SJCRH30 (cell line): ENCODE results near the gene NEMP1. TPM values are rescaled to one million over a fixed set of nuclear protein-coding genes. Genes with fewer than 3 reads are reported as not detected.
A peak's percentile ranks its signal among the peaks of the same experiment; 100 is the strongest.
"Not testable (repeated sequence)": the region's sequence is repeated elsewhere in the genome, so short reads cannot be mapped to it uniquely, and the experiment has no call there.

ENCODE experiments used
- DNase-seq, 2 experiments: peaks; one replicate each; pipeline ENCODE4 v3.0.0-alpha.2; 2015 to 2020
- H3K27ac ChIP-seq: fragments of 250-450 bp; sonication (Bioruptor Pico); 2 replicates; pipeline ENCODE4 v1.5.1; 2020; ENCODE audit warnings: mild to moderate bottlenecking, moderate library complexity
- H3K27me3 ChIP-seq: fragments of 250-450 bp; sonication (Bioruptor Pico); 2 replicates; pipeline ENCODE4 v1.5.1; 2020; ENCODE audit warnings: mild to moderate bottlenecking, moderate library complexity
- H3K36me3 ChIP-seq: fragments of 250-450 bp; sonication (Bioruptor Pico); 2 replicates; pipeline ENCODE4 v1.5.1; 2020; ENCODE audit warnings: mild to moderate bottlenecking, moderate library complexity
- H3K4me1 ChIP-seq: fragments of 250-450 bp; sonication (Bioruptor Pico); 2 replicates; pipeline ENCODE4 v1.5.1; 2020; ENCODE audit warnings: mild to moderate bottlenecking, moderate library complexity
- H3K4me3 ChIP-seq: fragments of 250-450 bp; sonication (Bioruptor Pico); 2 replicates; pipeline ENCODE4 v1.5.1; 2020; ENCODE audit warnings: mild to moderate bottlenecking, moderate library complexity
- H3K9me3 ChIP-seq: fragments of 250-450 bp; sonication (Bioruptor Pico); replicated peaks from 2 replicates; pipeline ENCODE4 v1.5.1; 2020; ENCODE audit warnings: mild to moderate bottlenecking, moderate library complexity
- total RNA-seq: library from RNA; depleted of rRNA; stranded (reverse); fragments of >200 nt; shearing (Covaris generic); gene quantifications from 2 replicates; pipeline ENCODE4 v1.2.3, GENCODE V29; 2014; rRNA removed

The NEMP1 gene, protein sequence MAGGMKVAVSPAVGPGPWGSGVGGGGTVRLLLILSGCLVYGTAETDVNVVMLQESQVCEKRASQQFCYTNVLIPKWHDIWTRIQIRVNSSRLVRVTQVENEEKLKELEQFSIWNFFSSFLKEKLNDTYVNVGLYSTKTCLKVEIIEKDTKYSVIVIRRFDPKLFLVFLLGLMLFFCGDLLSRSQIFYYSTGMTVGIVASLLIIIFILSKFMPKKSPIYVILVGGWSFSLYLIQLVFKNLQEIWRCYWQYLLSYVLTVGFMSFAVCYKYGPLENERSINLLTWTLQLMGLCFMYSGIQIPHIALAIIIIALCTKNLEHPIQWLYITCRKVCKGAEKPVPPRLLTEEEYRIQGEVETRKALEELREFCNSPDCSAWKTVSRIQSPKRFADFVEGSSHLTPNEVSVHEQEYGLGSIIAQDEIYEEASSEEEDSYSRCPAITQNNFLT
- total RNA-seq: 63.7 and 70.2 TPM in 2 replicates

DNA sequence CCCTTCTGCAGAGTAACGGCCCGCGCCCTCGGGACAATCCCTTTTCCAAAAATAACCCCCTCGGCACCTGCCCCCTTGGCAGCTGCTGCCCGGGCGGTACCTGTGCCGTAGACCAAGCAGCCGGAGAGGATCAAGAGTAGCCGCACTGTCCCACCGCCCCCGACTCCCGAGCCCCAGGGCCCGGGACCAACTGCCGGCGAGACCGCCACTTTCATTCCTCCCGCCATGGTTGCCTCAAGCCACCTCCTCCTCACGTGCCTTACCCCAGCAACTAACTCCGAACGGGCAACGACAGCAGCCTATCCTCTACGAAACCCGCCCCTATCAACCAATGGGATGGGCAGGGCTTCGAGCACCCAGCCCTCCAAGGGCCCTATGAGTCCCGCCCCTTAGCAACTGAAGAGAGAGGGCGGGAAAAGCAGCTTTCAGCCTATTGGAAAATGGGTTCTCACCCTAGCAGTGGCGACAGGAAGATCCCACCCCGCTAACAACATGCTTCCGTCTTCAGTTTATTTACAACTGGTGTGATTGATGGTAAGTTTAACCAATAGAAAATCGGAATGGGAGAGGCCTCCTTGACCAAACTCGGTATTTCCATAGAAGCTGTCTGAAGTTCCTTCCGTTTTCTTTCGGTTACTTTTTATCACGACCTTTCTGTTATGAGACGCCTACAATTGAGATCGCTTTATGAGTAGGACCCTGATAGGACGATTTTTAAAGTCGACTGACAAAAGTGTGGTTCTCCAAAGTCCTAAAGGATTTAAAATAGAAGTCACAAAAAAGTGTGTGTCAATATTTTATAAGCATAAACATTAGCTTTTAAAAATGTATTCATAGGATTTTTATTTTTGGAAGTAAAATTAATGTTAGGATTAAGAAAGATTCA is at the start of gene NEMP1:
Gene NEMP1 (minus strand): TSS at position 273 of the 886 bp plus-strand sequence. CDS start 46 bp downstream, at position 227.
- H3K9me3 ChIP-seq: no peaks in the 10 kb centered on the region
- peak within 1 kb of the TSS; percentile 77 for H3K4me3 ChIP-seq
- no peaks in the 10 kb centered on the region for H3K27me3 ChIP-seq
- no peaks in the 10 kb centered on the region for H3K4me1 ChIP-seq
- no peaks in the 10 kb centered on the region for H3K36me3 ChIP-seq
- H3K27ac ChIP-seq: peak within 1 kb of the TSS; percentile 92
- peak; percentile 98 to 99 for DNase-seq

DNA sequence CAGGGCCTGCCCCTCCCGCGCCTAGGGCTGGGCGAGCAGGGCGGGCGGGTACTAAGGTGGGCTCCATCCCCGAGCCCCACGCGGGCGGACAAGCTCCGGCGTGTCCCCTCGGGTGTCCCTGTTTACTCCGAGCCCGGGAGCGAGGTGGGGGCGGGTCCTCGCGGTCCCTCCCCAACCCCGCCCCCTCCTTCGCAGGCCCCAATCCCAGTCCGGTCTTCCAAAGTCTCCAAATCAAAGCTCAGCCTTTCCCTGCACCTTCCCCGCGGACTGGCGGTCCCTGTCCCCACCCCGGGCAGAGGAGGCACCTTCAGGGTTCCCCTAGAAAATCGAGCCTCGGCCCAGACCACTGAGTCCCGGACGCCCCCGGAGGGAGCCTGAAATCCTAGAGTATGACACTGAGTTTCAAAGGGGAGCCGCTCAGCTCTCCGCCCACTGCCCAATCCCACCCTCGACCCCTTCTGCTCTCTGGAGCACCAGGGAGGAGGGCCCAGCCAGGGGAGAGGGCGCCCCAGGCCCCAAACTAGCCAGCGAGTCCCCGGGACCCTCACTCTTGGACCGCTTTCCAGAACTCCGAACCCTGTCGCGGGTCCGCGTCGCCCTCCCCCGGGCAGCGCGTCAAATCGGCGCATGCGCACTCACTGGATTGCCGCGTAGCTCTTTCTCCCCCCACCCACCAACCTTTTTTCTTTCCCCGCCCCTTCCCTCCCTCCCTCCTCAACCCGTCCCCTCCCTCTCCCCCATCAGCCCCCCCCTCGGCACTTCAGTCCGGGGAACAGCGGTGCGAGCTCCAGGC is 49.3 kb upstream of the NEMP1 start, which contains the start of gene LRP1:
Gene LRP1 (plus strand): TSS at position 758 of the 793 bp plus-strand sequence. CDS start 482 bp downstream, outside the sequence.
- Histone ChIP-seq H3K27ac (peak within 1 kb of the TSS; percentile 8; the same call in 1 of the 2 replicates), H3K36me3 (no peaks in the 10 kb centered on the region), H3K27me3 (peaks cover 28% of the 10 kb centered on the region), H3K9me3 (no peaks in the 10 kb centered on the region; the same call in 1 of the 2 replicates), H3K4me3 (peak within 1 kb of the TSS; percentile 93), H3K4me1 (peaks cover 32% of the 10 kb centered on the region)
- DNase-seq: peak; percentile 100

DNA sequence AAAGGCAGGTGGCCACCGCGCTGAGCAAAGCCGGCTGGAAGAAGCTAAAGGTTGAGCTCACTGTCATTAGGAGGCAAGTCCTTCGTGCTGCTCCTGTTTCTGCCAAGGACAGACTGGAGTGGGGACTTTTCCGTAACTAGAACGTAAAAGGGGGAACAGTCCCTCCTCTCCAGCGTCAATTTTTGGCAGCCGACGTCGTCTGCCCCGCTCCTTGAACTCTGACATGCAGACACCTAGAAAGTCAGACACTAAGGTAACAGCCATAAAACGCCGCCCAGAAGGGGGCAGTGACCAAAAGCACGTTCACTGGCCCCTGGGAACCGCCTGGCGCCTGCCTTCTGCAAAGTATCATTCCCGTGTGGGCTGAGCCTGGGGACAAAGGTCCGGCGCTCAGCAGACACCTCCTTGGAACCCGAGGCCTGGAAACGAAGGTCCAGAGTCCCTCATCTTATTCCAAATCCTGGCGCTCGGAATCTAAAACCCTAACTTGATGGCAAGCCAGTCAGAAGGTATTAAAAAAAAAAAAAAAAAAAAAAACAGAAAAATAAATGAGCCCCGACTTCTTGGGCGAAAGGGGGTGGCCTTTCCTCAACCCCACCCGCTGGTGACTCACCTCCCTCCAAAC is 48.6 kb upstream of the NEMP1 start:
- Histone ChIP-seq H3K27me3 (peaks cover 34% of the 10 kb centered on the region), H3K4me3 (peak overlapping the region; percentile 93), H3K27ac (no peak overlapping the region), H3K9me3 (no peaks in the 10 kb centered on the region; the same call in 1 of the 2 replicates), H3K36me3 (no peaks in the 10 kb centered on the region), H3K4me1 (peaks cover 25% of the 10 kb centered on the region)
- DNase-seq: peak; percentile 90 to 96

DNA sequence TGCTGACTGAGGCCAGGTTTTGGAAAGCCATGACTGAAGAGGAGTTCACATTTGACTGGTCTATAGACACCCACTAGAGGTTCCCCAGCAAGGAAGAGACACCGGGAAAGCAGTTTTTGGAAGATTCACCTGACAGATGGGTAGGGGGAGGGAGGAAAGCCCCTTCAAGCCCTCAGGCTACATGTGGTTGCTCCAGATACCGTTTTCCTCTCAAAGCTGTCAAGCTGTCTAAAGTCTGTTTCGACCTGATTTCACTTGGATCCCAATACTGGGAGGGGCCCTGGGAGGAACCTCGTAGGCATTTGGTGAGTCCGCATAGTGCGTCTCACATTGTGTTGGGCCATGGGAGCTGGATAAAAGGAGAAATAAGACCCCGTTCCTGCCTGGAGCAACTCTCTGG is 48.0 kb upstream of the NEMP1 start:
- H3K36me3 ChIP-seq: no peaks in the 10 kb centered on the region
- H3K4me3 ChIP-seq: no peak overlapping the region
- peak in 1 of 2 experiments; percentile 60 for DNase-seq
- H3K27ac ChIP-seq: no peak overlapping the region
- H3K27me3 ChIP-seq: peaks cover 34% of the 10 kb centered on the region
- no peaks in the 10 kb centered on the region; the same call in 1 of the 2 replicates for H3K9me3 ChIP-seq
- peaks cover 19% of the 10 kb centered on the region for H3K4me1 ChIP-seq

DNA sequence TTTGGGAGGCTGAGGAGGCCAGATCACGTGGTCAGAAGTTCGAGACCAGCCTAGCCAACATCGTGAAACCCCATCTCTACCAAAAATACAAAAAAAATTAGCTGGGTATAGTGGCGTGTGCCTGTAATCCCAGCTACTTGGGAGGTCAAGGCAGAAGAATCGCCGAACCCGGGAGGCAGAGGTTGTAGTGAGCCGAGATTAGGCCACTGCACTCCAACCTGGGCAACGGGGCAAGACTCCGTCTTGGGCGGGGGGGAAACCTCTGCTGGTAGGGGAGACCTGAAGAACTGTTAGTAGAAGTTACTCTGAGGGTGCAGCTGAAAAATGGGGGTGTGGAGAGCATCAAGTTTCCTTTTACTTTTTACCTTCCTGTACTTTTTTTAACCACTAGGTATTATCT is 47.5 kb upstream of the NEMP1 start:
- H3K27ac ChIP-seq: no peak overlapping the region
- no peaks in the 10 kb centered on the region; the same call in 1 of the 2 replicates for H3K9me3 ChIP-seq
- no peaks in the 10 kb centered on the region for H3K36me3 ChIP-seq
- H3K4me1 ChIP-seq: peaks cover 16% of the 10 kb centered on the region
- no peak overlapping the region for H3K4me3 ChIP-seq
- H3K27me3 ChIP-seq: peaks cover 34% of the 10 kb centered on the region
- DNase-seq: no peak

DNA sequence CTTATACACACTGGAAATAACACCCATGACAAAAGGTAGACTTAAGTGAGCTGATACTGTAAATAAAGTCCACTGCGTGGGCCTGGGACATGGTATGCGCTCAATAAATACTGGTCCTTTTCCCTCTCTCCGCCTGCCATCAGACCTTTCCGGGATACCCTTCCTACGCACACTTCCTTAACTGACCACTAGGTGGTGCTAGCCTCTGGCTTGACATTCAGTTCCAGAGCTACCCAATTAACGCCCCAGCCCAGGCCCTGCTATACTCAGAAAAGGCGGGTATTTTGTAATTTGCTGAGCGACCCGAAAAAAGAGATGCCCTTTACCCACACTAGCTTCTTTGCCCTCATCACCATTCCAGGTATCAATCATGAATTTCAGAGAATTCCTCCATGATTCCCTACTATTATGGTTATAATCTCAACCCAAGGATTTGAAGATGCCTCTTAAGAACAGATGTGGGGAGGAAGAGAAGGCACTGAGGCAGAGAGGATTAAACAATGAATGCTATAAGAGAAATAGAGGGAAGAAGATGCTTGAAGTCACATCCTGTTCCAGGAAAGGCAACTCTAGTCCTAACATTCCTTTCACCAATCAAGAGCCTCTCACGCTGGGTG is 45.8 kb upstream of the NEMP1 start:
- peaks cover 34% of the 10 kb centered on the region for H3K27me3 ChIP-seq
- no peak overlapping the region for H3K27ac ChIP-seq
- H3K9me3 ChIP-seq: no peaks in the 10 kb centered on the region; the same call in 1 of the 2 replicates
- no peak overlapping the region for H3K4me3 ChIP-seq
- DNase-seq: peak; percentile 99 to 100
- peaks cover 9% of the 10 kb centered on the region for H3K4me1 ChIP-seq
- no peaks in the 10 kb centered on the region for H3K36me3 ChIP-seq

DNA sequence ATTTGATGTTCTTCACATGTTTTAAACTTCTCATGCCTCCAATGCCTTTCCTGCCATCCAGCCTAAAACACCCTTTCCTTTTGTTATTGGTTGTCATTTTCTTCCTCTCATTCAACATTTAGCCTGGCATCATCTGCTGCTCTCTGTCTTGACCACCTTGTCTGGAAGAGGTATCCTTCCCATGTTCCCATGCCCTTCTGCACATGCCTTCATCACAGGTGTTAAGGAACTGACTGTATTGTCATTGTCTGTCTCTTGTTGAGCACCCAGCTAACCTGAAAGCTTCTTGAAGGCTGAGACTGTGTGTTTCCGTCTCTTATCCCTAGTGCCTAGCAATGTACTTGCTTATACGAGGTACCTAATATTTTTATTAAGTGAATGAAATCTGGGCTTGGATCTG is 45.2 kb upstream of the NEMP1 start:
- Histone ChIP-seq H3K36me3 (no peaks in the 10 kb centered on the region), H3K9me3 (no peaks in the 10 kb centered on the region; the same call in 1 of the 2 replicates), H3K4me1 (peaks cover 8% of the 10 kb centered on the region), H3K27ac (no peak overlapping the region), H3K4me3 (no peak overlapping the region), H3K27me3 (peaks cover 34% of the 10 kb centered on the region)
- no peak for DNase-seq

DNA sequence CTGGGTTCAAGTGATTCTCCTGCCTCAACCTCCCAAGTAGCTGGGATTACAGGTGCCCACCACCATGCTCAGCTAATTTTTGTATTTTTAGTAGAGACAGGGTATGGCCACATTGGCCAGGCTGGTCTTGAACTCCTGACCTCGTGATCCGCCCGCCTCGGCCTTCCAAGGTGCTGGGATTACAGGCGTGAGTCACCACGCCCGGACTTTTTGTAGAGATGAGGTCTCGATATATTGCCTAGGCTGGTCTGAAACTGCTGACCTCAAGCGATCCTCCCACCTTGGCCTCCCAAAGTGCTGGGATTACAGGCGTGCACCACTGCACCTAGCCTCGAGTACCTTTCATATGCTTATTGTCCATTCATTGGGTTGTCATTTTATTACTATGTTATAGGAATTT is 42.1 kb upstream of the NEMP1 start:
- H3K4me3 ChIP-seq, H3K36me3 ChIP-seq, H3K9me3 ChIP-seq, DNase-seq, H3K4me1 ChIP-seq, H3K27ac ChIP-seq: not testable (repeated sequence)
- peaks cover 34% of the 10 kb centered on the region for H3K27me3 ChIP-seq

DNA sequence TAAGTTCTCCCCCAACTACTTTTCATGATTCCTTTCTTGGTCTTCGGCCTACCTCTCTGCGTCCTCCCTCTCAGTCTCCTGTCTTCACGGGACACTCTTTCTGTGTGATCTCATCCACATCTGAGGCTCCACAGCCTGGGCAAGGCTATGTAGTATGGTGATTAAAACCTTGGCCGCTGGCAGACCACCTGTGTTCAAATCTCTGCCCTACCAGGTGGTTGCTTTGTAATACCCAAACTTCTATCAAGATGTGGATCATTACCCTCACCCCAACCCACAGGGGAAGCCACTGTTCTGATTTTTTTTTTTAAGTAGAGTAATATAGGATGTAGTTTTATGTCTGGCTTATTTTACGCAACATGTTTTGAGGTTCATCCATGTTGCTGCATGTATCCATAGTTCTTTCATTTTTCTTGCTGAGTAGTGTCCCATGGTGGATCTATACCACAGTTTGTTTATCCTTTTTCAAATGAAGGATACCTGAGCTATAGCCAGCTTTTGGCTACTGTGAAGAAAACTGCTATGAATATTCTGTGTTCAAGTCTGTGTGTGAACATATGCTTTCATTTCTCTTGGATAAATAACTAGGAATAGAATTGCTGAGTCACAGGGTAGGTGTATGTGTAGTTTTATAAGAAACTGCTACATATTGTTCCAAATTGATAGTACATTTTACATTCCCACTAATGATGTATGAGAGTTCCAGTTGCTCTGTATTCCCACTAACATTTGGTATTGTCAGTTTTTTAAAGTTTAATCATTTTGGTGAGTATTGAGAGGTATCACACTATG is 40.9 kb upstream of the NEMP1 start:
- no peak for DNase-seq
- H3K27ac ChIP-seq: no peak overlapping the region

DNA sequence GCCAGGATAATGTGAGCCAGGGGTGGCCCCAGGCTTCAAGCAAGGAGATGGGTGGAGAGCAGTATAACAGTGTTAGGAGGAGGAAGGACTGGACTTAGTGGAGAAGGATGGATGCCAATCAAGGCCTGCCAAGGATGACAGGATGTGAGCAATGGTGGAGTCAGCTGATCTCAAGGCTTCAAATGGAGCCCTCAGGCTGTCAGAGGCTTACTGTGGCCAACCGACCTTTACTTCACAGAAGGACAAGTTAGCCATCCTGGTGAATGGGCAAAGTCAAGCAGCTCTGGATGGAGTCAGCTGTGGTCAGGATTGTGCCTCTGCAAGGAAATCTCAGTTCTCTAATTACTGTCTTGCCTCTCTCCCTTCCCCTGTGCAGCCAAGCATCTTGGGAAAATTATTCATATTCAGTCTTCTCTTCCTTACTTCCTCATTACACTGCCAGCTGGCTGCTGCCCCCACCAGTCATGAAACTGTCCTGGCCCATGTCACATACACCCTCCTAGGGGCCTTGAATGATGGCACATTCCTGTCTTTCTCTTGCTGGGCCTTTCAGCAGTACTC is 40.2 kb upstream of the NEMP1 start:
- DNase-seq: no peak
- H3K36me3 ChIP-seq: no peaks in the 10 kb centered on the region
- no peak overlapping the region for H3K27ac ChIP-seq
- peaks cover 25% of the 10 kb centered on the region for H3K27me3 ChIP-seq
- H3K9me3 ChIP-seq: no peaks in the 10 kb centered on the region; the same call in 1 of the 2 replicates
- no peaks in the 10 kb centered on the region for H3K4me1 ChIP-seq
- no peak overlapping the region for H3K4me3 ChIP-seq

More for the DNA sequence above, 40.9 kb upstream of the NEMP1 start:
- Histone ChIP-seq H3K36me3 (no peaks in the 10 kb centered on the region), H3K9me3 (no peaks in the 10 kb centered on the region; the same call in 1 of the 2 replicates), H3K4me1 (no peaks in the 10 kb centered on the region), H3K27me3 (peaks cover 27% of the 10 kb centered on the region), H3K4me3 (no peak overlapping the region)

DNA sequence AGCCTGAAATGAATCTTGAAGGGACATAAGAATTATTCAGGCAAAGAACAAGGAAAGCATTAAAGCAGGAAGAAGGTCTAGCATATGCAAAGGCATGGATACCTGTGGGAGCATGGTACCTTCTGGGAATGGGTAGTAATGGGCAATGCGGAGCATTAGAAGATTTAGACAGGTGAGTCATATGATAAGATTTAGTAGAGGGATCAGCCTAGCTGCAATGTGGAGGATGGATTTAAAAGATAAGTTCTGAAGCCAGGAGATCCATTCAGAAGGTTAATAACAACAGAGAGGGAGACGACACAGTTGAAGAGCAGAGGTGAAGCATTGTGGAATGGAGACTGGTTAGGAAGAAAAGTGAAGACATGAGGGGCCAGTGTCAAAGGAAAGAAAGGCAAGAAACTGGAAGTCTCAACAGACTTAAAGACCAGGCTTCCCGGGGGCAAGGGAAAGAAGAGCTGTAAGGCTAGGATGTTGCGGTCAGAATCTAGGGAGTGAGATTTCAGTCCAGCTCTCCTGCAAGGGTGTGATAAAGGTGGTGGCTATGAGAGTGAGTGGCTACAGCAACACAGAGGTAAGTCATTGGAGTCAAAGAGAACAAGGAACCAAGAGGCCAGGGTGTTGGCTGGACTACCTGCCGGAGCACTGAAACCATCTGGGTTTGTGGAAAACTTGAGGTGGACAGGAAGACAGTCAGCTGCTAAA is 38.1 kb upstream of the NEMP1 start:
- Histone ChIP-seq H3K4me3 (no peak overlapping the region), H3K27me3 (peaks cover 17% of the 10 kb centered on the region), H3K9me3 (no peaks in the 10 kb centered on the region), H3K4me1 (peaks cover 5% of the 10 kb centered on the region; the same call in 1 of the 2 replicates), H3K36me3 (no peaks in the 10 kb centered on the region), H3K27ac (no peak overlapping the region)
- no peak for DNase-seq
